SH-SY5Y (cell line): ENCODE data around the gene HYAL2.

Experiments
- GATA2 ChIP-seq: IDR thresholded peaks from 2 replicates; pipeline ENCODE4 v1.6.1; 2011; ENCODE audit warnings: mild to moderate bottlenecking, low read depth, low read length
- GATA3 ChIP-seq: IDR thresholded peaks from 2 replicates; pipeline ENCODE4 v1.6.1; 2011; ENCODE audit warnings: low read depth, mild to moderate bottlenecking, low read length, moderate library complexity

HYAL2 gene

DNA sequence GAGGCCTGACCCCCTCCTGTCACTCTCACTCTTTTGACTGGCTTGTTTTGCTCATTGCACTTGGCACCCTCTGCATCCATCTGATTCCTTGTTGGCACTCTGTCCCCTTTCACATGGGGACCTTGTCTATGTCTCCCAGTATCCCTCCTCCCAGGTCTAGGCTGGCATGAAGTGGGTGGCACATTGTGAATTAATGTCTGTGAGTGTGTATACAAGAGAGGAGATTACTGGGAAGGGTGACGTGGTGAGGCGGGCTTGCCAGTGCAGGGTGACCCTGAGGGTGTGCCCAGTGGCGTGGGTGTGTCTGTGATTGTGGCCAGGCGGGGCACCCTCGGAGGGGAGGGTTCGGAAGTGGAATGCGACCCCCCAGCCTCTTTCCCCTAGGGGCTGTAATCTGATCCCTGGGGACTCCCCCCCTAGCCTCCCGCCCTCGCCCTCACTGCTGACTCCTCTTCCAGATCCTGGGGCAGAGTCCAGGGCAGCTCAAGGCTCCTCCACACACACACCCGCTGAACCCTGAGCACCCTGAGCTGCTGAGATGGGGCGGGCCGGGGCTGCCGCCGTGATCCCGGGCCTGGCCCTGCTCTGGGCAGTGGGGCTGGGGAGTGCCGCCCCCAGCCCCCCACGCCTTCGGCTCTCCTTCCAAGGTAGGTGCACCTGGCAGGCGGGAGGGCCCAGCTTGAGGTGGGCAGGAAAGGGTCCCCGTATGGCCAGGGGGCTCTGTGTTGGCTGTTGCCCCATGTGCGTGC lies 53.7 kb downstream of the HYAL2 start, which contains the start of gene SEMA3B:
TSS of gene SEMA3B (plus strand) at position 445 of the 749 bp plus-strand sequence. CDS start at position 539, 94 bp downstream.
- TF ChIP-seq GATA3 = no peak
- no peak for TF ChIP-seq GATA2

DNA sequence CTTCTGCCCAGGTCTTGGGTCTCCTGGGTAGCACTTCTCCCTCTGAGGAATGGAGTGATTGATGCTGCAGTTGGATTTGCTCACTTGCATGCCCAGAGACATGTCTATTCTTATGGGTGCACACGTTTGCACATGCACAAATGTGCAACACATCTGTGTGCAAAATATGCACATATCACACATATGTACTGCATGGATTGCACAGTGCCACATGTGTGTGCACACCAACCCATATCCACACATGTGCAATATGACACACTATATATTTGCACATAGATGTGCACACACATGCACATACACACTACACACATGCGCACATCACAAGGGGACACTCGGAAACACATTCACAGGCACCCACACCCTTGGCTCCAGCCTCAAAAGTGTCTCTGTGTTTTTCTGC lies 54.3 kb downstream of the HYAL2 start:
- TF ChIP-seq GATA3 (no peak), GATA2 (no peak)
